H9 (cell line): ENCODE measurements around the gene COLEC12. TPM values are rescaled to one million over a fixed set of nuclear protein-coding genes. Genes with fewer than 3 reads are reported as not detected.

ENCODE experiments used
- DNase-seq: peaks from one replicate; pipeline ENCODE4 v3.0.0-alpha.2; 2017
- H2AFZ ChIP-seq: one replicate; pipeline ENCODE4 v1.6.1; 2013; ENCODE audit warnings: mild to moderate bottlenecking, low read length, control low read depth, moderate library complexity
- H2AK5ac ChIP-seq: 2 replicates; pipeline ENCODE4 v1.6.1; 2013; ENCODE audit warnings: low read length, control low read depth, mixed read lengths; ENCODE audit not compliant: insufficient read length
- H2BK120ac ChIP-seq: one replicate; pipeline ENCODE4 v1.6.1; 2013; ENCODE audit warnings: low read depth, mild to moderate bottlenecking, low read length, control low read depth, inconsistent platforms; ENCODE audit not compliant: poor library complexity, severe bottlenecking
- H2BK12ac ChIP-seq: 2 replicates; pipeline ENCODE4 v1.6.1; 2013; ENCODE audit warnings: low read length, control low read depth, mixed read lengths, low read depth; ENCODE audit not compliant: insufficient read length
- H2BK15ac ChIP-seq: 2 replicates; pipeline ENCODE4 v1.6.1; 2013; ENCODE audit warnings: low read depth, low read length, control low read depth
- H2BK20ac ChIP-seq: one replicate; pipeline ENCODE4 v1.6.1; 2013; ENCODE audit warnings: low read depth, mild to moderate bottlenecking, low read length, control low read depth, inconsistent platforms; ENCODE audit not compliant: poor library complexity, severe bottlenecking
- H2BK5ac ChIP-seq: 2 replicates; pipeline ENCODE4 v1.6.1; 2013; ENCODE audit warnings: low read length, control low read depth, mixed read lengths; ENCODE audit not compliant: insufficient read length
- H3K14ac ChIP-seq: 2 replicates; pipeline ENCODE4 v1.6.1; 2013; ENCODE audit warnings: low read length, control low read depth; ENCODE audit not compliant: insufficient read depth
- H3K18ac ChIP-seq: 2 replicates; pipeline ENCODE4 v1.6.1; 2013; ENCODE audit warnings: low read depth, mild to moderate bottlenecking, mixed read lengths, low read length, control low read depth; ENCODE audit not compliant: insufficient read length
- H3K23ac ChIP-seq: 2 replicates; pipeline ENCODE4 v1.6.1; 2013; ENCODE audit warnings: low read length, control low read depth, mixed read lengths, low read depth; ENCODE audit not compliant: insufficient read length
- H3K23me2 ChIP-seq: 2 replicates; pipeline ENCODE4 v1.6.1; 2013; ENCODE audit warnings: low read depth, mild to moderate bottlenecking, mixed read lengths, low read length, control low read depth; ENCODE audit not compliant: insufficient read length, poor library complexity, severe bottlenecking
- H3K27ac ChIP-seq: 2 replicates; pipeline ENCODE4 v1.5.1; 2013; ENCODE audit warnings: low read length, control low read depth, mixed read lengths, low read depth; ENCODE audit not compliant: insufficient read length
- H3K27me3 ChIP-seq: 2 replicates; pipeline ENCODE4 v1.6.1; 2013; ENCODE audit warnings: low read length, control low read depth, inconsistent platforms; ENCODE audit not compliant: insufficient read depth
- H3K4ac ChIP-seq: 2 replicates; pipeline ENCODE4 v1.6.1; 2013; ENCODE audit warnings: low read depth, mild to moderate bottlenecking, control low read depth, inconsistent platforms, low read length, moderate library complexity
- H3K4me1 ChIP-seq: 2 replicates; pipeline ENCODE4 v1.6.1; 2013; ENCODE audit warnings: low read length, control low read depth, inconsistent platforms; ENCODE audit not compliant: insufficient read depth
- H3K4me2 ChIP-seq: 2 replicates; pipeline ENCODE4 v1.6.1; 2013; ENCODE audit warnings: low read length, control low read depth, mixed read lengths; ENCODE audit not compliant: insufficient read length, insufficient read depth
- H3K56ac ChIP-seq: 2 replicates; pipeline ENCODE4 v1.6.1; 2013; ENCODE audit warnings: low read depth, mild to moderate bottlenecking, mixed read lengths, low read length, control low read depth; ENCODE audit not compliant: insufficient read length
- H3K79me1 ChIP-seq: 2 replicates; pipeline ENCODE4 v1.6.1; 2013; ENCODE audit warnings: low read depth, mild to moderate bottlenecking, moderate library complexity, low read length, control low read depth, inconsistent platforms; ENCODE audit not compliant: insufficient read depth, poor library complexity, severe bottlenecking
- H3K79me2 ChIP-seq: 2 replicates; pipeline ENCODE4 v1.6.1; 2013; ENCODE audit warnings: low read length, control low read depth, inconsistent platforms; ENCODE audit not compliant: insufficient read depth
- H3K9ac ChIP-seq: 2 replicates; pipeline ENCODE4 v1.6.1; 2013; ENCODE audit warnings: low read length, control low read depth, mixed read lengths; ENCODE audit not compliant: insufficient read length; ENCODE audit errors: extremely low read depth
- H3K9me3 ChIP-seq: one replicate; pipeline ENCODE4 v1.6.1; 2013; ENCODE audit warnings: low read depth, low read length, inconsistent platforms; ENCODE audit not compliant: control insufficient read depth
- H3T11ph ChIP-seq: one replicate; pipeline ENCODE4 v1.6.1; 2013; ENCODE audit warnings: mild to moderate bottlenecking, low read length, control low read depth, inconsistent platforms
- H4K20me1 ChIP-seq: one replicate; pipeline ENCODE4 v1.6.1; 2013; ENCODE audit not compliant: control insufficient read depth, insufficient read length, insufficient read depth
- H4K5ac ChIP-seq: 2 replicates; pipeline ENCODE4 v1.6.1; 2013; ENCODE audit warnings: low read depth, mild to moderate bottlenecking, mixed read lengths, low read length, control low read depth; ENCODE audit not compliant: insufficient read length
- H4K8ac ChIP-seq: replicated peaks from 2 replicates; pipeline ENCODE4 v1.6.1; 2013; ENCODE audit warnings: low read length, control low read depth, mixed read lengths, low read depth; ENCODE audit not compliant: insufficient read length
- H4K91ac ChIP-seq: 2 replicates; pipeline ENCODE4 v1.6.1; 2013; ENCODE audit warnings: low read depth, mild to moderate bottlenecking, moderate library complexity, mixed read lengths, low read length, control low read depth; ENCODE audit not compliant: insufficient read length
- H3K27ac Mint-ChIP-seq, 3 experiments: 2 replicates in 2 of 3; 3 replicates in 1 of 3; pipeline ENCODE4 v1.8.0; 2020 to 2021; ENCODE audit warnings: mixed read lengths in 3 of 3, mild to moderate bottlenecking in 1 of 3, moderate library complexity in 1 of 3
- H3K27me3 Mint-ChIP-seq: 2 replicates; pipeline ENCODE4 v1.8.0; 2021; ENCODE audit warnings: low read depth, mild to moderate bottlenecking, moderate library complexity, mixed read lengths
- H3K36me3 Mint-ChIP-seq, 3 experiments: 2 replicates in 2 of 3; 3 replicates in 1 of 3; pipeline ENCODE4 v1.8.0; 2020 to 2021; ENCODE audit warnings: low read depth in 3 of 3, mixed read lengths in 3 of 3; ENCODE audit not compliant: insufficient read depth in 1 of 3
- H3K4me1 Mint-ChIP-seq, 2 experiments: 2 replicates each; pipeline ENCODE4 v1.8.0; 2020; ENCODE audit warnings: mixed read lengths in 2 of 2
- H3K4me3 Mint-ChIP-seq, 2 experiments: 2 replicates in 1 of 2; 3 replicates in 1 of 2; pipeline ENCODE4 v1.8.0; 2020 to 2021; ENCODE audit warnings: mild to moderate bottlenecking in 2 of 2, mixed read lengths in 2 of 2, moderate library complexity in 1 of 2
- H3K9me3 Mint-ChIP-seq, 2 experiments: 2 replicates in 1 of 2; 3 replicates in 1 of 2; pipeline ENCODE4 v1.8.0; 2020; ENCODE audit warnings: mild to moderate bottlenecking in 2 of 2, mixed read lengths in 2 of 2, moderate library complexity in 1 of 2
- WGBS: extraction: QIAGEN DNeasy Blood & Tissue Kit; methylation state at CpG from one replicate; pipeline ENCODE4 v1.1.7; 2013; ENCODE audit warnings: missing lambda C conversion rate, low lambda C conversion rate, mixed read lengths; ENCODE audit not compliant: insufficient read length; ENCODE audit errors: extremely low coverage; 5-methylcytosine and 5-hydroxymethylcytosine counted together
- total RNA-seq: library from RNA; stranded (reverse); gene quantifications from 2 replicates; pipeline ENCODE4 v1.2.1, GENCODE V29; 2021
- TF ChIP-seq, protein P1 (sequence below): fragments of 200-600 bp; sonication (generic); conservative IDR thresholded peaks from 3 replicates; pipeline ENCODE4 v1.8.0; 2021; ENCODE audit warnings: antibody characterized with exemption, mild to moderate bottlenecking

The COLEC12 gene
- total RNA-seq, 1 experiment from 2014 or later, result 0.70 TPM

DNA sequence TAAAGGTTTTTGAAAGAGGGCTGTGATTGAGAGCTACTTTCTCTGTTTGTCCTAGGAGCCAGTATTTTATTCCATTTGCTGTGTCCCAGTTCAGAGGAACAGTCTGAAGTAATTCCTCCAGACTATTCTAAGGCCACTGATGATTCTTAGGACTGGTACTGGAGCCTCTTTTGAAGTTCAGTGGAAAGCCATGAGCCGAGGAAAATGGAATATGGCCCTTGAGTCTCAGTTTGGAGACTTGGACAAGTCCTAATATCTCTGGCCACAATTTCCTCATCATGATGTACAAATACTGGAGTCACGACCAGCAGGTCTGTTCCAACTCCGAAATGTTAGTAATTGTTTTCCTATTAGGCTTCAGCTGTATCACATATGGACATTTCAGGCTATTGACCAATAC is 7.1 kb upstream of the COLEC12 start:
- Mint-ChIP-seq H3K27ac (no peak overlapping the region), H3K4me1 (peaks cover 4 to 5% of the 10 kb centered on the region in 2 experiments; a peak in 1 of 4 replicates), H3K36me3 (peaks cover 0 to 4% (median 0%) of the 10 kb centered on the region in 3 experiments; a peak in 3 of 7 replicates), H3K4me3 (no peak overlapping the region), H3K9me3 (peaks cover 3 to 4% of the 10 kb centered on the region in 2 experiments), H3K27me3 (peaks cover 35% of the 10 kb centered on the region)
- Histone ChIP-seq H3K23ac (no peak overlapping the region), H4K20me1 (no peaks in the 10 kb centered on the region), H2BK12ac (no peak overlapping the region), H3K4me2 (no peak overlapping the region), H3K27ac (no peak overlapping the region), H3T11ph (no peak overlapping the region), H3K23me2 (no peaks in the 10 kb centered on the region), H3K27me3 (no peaks in the 10 kb centered on the region; the same call in 1 of the 2 replicates), H4K91ac (no peak overlapping the region), H3K79me2 (no peaks in the 10 kb centered on the region), H2AK5ac (no peak overlapping the region), H3K9me3 (no peaks in the 10 kb centered on the region), H3K18ac (no peak overlapping the region), H3K79me1 (no peaks in the 10 kb centered on the region), H3K4ac (no peak overlapping the region), H4K5ac (no peak overlapping the region), H3K4me1 (no peaks in the 10 kb centered on the region), H3K14ac (no peak overlapping the region), H4K8ac (no peak overlapping the region), H2BK20ac (no peak overlapping the region), H2BK120ac (no peak overlapping the region), H3K56ac (no peak overlapping the region), H2AFZ (no peak overlapping the region), H3K9ac (no peak overlapping the region), H2BK5ac (no peak overlapping the region), H2BK15ac (no peak overlapping the region)
- DNase-seq, result no peak
- WGBS, result no CpG with 5 or more reads among the region's 3 CpGs
- TF ChIP-seq, protein P1, sequence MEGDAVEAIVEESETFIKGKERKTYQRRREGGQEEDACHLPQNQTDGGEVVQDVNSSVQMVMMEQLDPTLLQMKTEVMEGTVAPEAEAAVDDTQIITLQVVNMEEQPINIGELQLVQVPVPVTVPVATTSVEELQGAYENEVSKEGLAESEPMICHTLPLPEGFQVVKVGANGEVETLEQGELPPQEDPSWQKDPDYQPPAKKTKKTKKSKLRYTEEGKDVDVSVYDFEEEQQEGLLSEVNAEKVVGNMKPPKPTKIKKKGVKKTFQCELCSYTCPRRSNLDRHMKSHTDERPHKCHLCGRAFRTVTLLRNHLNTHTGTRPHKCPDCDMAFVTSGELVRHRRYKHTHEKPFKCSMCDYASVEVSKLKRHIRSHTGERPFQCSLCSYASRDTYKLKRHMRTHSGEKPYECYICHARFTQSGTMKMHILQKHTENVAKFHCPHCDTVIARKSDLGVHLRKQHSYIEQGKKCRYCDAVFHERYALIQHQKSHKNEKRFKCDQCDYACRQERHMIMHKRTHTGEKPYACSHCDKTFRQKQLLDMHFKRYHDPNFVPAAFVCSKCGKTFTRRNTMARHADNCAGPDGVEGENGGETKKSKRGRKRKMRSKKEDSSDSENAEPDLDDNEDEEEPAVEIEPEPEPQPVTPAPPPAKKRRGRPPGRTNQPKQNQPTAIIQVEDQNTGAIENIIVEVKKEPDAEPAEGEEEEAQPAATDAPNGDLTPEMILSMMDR, result no peak
